GM12872 (cell line): Measurements from ENCODE around the gene GEMIN4.

Experiments used
- CTCF ChIP-seq: IDR thresholded peaks from 3 replicates; pipeline ENCODE4 v1.5.1; 2011; ENCODE audit warnings: low read depth, mild to moderate bottlenecking, low read length, moderate library complexity; ENCODE audit not compliant: insufficient read depth

GEMIN4 gene

DNA sequence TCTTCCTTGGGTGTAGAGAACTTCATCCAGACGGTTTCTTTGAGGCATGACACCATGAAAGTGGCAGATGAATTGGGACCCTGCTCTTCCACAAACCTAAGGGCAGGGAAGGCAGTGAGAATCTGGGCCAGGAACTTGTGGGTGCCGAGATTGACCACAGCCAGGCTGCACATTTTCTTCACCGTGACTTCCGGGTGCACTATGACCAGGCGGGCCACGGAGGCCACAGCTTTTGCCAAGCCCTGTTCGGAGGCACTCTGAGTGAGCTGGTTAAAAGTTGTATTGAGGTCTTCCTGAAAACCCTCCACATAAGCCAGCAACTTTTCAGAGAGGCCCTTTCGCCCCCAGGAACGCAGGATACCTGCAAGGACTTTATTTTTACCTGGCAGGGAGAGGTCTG, 5.9 kb downstream of the GEMIN4 start:
- TF ChIP-seq CTCF: no peak

DNA sequence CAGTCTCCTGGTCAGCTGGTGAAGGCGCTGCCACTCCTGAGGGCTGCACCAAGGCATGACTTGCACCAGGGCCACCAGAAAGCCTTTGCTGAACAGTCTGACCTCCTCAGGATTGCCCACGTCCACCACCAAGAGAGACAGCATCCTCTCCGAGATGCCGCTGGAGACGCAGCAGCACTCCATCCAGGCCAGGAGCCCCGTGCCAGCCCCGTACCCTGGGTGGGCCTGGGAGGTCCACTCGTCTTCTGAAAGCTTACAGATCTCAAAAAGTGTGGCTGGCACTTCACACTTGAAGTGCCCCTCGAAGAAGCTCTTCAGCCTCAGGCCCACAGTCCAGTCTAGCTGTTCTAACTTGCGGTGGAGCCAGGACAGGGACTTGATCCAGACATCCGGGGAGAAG, 6.7 kb downstream of the GEMIN4 start:
- no peak for TF ChIP-seq CTCF

DNA sequence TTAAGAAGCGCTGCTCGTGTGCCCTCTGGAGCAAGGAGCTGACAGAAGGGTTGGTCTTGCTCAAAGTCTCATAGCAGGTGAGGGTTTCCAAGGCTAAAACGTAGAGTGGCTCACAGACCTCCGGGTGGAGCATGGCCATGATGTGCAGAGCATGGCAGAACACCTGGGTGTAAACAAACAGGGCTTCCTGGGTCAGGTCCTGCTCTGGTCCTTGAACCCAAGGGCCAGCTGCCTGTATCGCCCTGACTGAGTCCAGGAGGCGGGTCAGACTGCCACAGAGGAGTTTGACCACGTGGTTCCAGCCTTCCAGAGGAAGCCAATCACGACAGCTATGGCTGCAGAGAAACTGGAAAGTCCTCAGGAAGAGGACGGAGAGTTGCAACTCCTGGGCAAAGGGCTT, 7.1 kb downstream of the GEMIN4 start:
- TF ChIP-seq CTCF: no peak

GRCh38 chr17:743139-743538, 8.9 kb downstream of the GEMIN4 start:
- no peak for TF ChIP-seq CTCF

- TF ChIP-seq CTCF: no peak
Measured at GRCh38 chr17:742147-742793, 9.8 kb downstream of the GEMIN4 start.

GRCh38 chr17:740240-741017, 11.6 kb downstream of the GEMIN4 start:
- TF ChIP-seq CTCF: no peak

DNA sequence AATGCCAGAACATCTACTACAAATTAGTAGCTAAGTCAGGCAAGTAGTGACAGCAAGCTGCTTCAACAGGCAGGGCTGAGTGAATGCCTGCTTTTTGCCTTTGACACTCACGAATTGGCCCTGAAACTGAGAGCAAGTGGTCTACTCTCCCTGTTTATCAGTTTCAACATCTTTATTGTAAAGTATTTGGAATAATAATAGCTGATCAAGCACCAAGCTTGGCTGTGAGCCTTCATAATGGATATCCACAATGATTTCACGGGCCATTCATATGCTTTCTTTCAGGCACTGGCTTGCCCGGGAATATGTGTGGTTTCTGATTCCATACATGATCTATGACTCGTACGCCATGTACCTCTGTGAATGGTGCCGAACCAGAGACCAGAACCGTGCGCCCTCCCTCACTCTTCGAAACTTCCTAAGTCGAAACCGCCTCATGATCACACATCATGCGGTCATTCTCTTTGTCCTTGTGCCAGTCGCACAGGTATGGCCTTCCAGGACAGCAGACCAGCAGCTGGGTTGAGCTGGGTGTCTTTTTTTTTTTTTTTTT, 14.4 kb downstream of the GEMIN4 start:
- no peak for TF ChIP-seq CTCF
